IPS DF 6.9 (cell line): ENCODE data around the gene SLC26A9.

Source experiments
- DNase-seq: peaks from one replicate; pipeline ENCODE4 v3.0.0-alpha.2; 2013; ENCODE audit warnings: low read depth, low spot score
- H3K27ac ChIP-seq: one replicate; pipeline ENCODE4 v1.5.1; 2013; ENCODE audit warnings: low read length, control low read depth
- H3K27me3 ChIP-seq: 2 replicates; pipeline ENCODE4 v1.6.1; 2013; ENCODE audit warnings: mild to moderate bottlenecking, low read length; ENCODE audit not compliant: control insufficient read depth, insufficient read depth
- H3K36me3 ChIP-seq: 2 replicates; pipeline ENCODE4 v1.6.1; 2013; ENCODE audit warnings: low read length; ENCODE audit not compliant: control insufficient read depth, insufficient read depth
- H3K4me1 ChIP-seq: 2 replicates; pipeline ENCODE4 v1.6.1; 2013; ENCODE audit warnings: low read length; ENCODE audit not compliant: control insufficient read depth, insufficient read depth
- H3K4me3 ChIP-seq: 2 replicates; pipeline ENCODE4 v1.5.1; 2013; ENCODE audit warnings: mild to moderate bottlenecking, low read length
- H3K9me3 ChIP-seq: 2 replicates; pipeline ENCODE4 v1.6.1; 2013; ENCODE audit warnings: low read length, inconsistent platforms; ENCODE audit not compliant: control insufficient read depth, insufficient read depth
- WGBS: extraction: QIAGEN DNeasy Blood & Tissue Kit; methylation state at CpG from one replicate; pipeline ENCODE4 v1.1.7; 2013; ENCODE audit warnings: mixed read lengths, missing lambda C conversion rate; ENCODE audit not compliant: insufficient read length, insufficient coverage; 5-methylcytosine and 5-hydroxymethylcytosine counted together

The SLC26A9 gene, protein sequence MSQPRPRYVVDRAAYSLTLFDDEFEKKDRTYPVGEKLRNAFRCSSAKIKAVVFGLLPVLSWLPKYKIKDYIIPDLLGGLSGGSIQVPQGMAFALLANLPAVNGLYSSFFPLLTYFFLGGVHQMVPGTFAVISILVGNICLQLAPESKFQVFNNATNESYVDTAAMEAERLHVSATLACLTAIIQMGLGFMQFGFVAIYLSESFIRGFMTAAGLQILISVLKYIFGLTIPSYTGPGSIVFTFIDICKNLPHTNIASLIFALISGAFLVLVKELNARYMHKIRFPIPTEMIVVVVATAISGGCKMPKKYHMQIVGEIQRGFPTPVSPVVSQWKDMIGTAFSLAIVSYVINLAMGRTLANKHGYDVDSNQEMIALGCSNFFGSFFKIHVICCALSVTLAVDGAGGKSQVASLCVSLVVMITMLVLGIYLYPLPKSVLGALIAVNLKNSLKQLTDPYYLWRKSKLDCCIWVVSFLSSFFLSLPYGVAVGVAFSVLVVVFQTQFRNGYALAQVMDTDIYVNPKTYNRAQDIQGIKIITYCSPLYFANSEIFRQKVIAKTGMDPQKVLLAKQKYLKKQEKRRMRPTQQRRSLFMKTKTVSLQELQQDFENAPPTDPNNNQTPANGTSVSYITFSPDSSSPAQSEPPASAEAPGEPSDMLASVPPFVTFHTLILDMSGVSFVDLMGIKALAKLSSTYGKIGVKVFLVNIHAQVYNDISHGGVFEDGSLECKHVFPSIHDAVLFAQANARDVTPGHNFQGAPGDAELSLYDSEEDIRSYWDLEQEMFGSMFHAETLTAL

DNA sequence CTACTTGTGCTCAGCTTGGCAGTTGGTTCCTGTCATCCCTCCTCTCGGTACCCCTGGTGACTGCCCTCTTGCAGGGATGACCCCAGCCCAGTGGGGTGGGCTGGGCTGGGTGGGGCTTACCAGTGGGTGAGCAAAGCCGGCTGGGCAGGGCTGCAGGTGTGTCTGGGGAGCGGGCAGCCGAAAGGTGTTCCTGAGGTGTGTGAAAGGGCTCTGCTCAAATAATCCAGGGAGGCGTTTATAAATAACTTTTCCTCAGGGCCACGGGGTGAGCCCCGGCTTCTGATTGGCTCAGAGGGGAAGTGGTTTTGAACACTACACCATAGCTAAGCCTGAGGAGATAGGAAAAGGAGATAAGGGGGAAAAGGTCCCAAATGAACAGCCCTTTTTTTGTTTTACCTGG lies at the start of gene SLC26A9:
Gene SLC26A9, minus strand, starts transcription at position 212 of the 400 bp plus-strand sequence. CDS start 7,636 bp downstream, outside the sequence.
- Histone ChIP-seq H3K9me3 (no peaks in the 10 kb centered on the region), H3K36me3 (no peaks in the 10 kb centered on the region), H3K4me1 (peaks cover 10% of the 10 kb centered on the region), H3K27me3 (no peaks in the 10 kb centered on the region), H3K4me3 (no peak within 1 kb of the TSS), H3K27ac (no peak within 1 kb of the TSS)
- WGBS: no CpG with 5 or more reads among the region's 7 CpGs
- no peak for DNase-seq

GRCh38 chr1:205992218-205992882 lies 49.1 kb upstream of the SLC26A9 start:
- WGBS: no CpG with 5 or more reads among the region's 14 CpGs
- Histone ChIP-seq H3K9me3 (no peaks in the 10 kb centered on the region), H3K27me3 (peaks cover 3% of the 10 kb centered on the region; the same call in 1 of the 2 replicates), H3K36me3 (no peaks in the 10 kb centered on the region), H3K4me1 (peaks cover 2% of the 10 kb centered on the region; the same call in 1 of the 2 replicates), H3K27ac (no peak overlapping the region), H3K4me3 (no peak overlapping the region)
- no peak for DNase-seq

DNA sequence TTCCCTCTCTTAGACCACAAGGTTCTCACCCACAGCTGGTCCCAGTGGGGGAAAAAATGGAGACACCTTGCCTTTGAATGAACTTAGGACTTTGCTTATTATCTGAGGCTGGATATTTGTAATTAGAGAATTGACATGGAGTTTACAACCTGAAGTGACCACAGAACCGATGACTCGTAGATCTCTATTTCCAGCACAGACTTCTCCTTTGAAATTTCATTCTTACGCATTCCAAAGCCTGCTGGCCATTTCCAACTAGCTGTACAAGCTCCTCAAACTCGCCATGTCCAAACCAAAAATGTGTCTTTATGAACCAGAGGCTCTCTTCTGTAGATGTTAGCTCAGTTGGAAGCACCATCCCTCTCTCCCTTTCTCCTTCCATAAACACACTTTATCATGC lies 48.0 kb upstream of the SLC26A9 start:
- Histone ChIP-seq H3K27ac (no peak overlapping the region), H3K4me3 (no peak overlapping the region), H3K36me3 (no peaks in the 10 kb centered on the region), H3K9me3 (no peaks in the 10 kb centered on the region), H3K27me3 (no peaks in the 10 kb centered on the region), H3K4me1 (peaks cover under 1% of the 10 kb centered on the region; the same call in 1 of the 2 replicates)
- no peak for DNase-seq
- no CpG with 5 or more reads among the region's 4 CpGs for WGBS

- H3K27ac ChIP-seq: no peak overlapping the region
- no peaks in the 10 kb centered on the region for H3K36me3 ChIP-seq
- no CpG with 5 or more reads among the region's 2 CpGs for WGBS
- H3K9me3 ChIP-seq: no peaks in the 10 kb centered on the region
- no peak for DNase-seq
- H3K4me1 ChIP-seq: no peaks in the 10 kb centered on the region
- no peaks in the 10 kb centered on the region for H3K27me3 ChIP-seq
- H3K4me3 ChIP-seq: no peak overlapping the region
Measured at GRCh38 chr1:205990226-205990625, 47.0 kb upstream of the SLC26A9 start.

GRCh38 chr1:205989786-205990185 lies 46.5 kb upstream of the SLC26A9 start:
- Histone ChIP-seq H3K27me3 (no peaks in the 10 kb centered on the region), H3K4me1 (no peaks in the 10 kb centered on the region), H3K4me3 (no peak overlapping the region), H3K9me3 (no peaks in the 10 kb centered on the region), H3K36me3 (no peaks in the 10 kb centered on the region), H3K27ac (no peak overlapping the region)
- no peak for DNase-seq
- no CpG with 5 or more reads among the region's 5 CpGs for WGBS

- WGBS: no CpG with 5 or more reads among the region's 12 CpGs
- Histone ChIP-seq H3K27me3 (no peaks in the 10 kb centered on the region), H3K4me1 (no peaks in the 10 kb centered on the region), H3K4me3 (no peak overlapping the region), H3K36me3 (no peaks in the 10 kb centered on the region), H3K27ac (no peak overlapping the region), H3K9me3 (no peaks in the 10 kb centered on the region)
- no peak for DNase-seq
Measured at GRCh38 chr1:205988585-205988995, 45.3 kb upstream of the SLC26A9 start.

DNA sequence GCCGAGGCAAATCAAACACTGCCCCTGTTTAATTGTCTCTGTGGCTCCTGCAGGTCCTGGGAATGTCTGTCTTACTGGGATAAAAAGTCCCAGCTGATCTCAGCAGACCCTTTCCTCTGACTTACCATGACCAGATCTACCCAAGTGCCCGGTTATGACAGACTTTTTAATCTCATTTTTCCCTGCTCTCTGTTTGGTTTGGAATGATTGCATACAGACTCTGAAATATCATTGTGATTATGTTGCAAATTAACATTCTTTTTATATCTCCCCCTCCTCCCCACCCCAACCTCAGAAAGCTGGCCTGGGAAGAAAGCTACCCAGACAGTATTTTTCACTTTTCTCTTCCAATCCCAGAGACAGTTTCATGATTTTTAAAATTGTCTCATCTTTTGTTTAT lies 43.6 kb upstream of the SLC26A9 start:
- DNase-seq: no peak
- no peaks in the 10 kb centered on the region for H3K36me3 ChIP-seq
- H3K4me1 ChIP-seq: no peaks in the 10 kb centered on the region
- H3K9me3 ChIP-seq: no peaks in the 10 kb centered on the region
- WGBS: no CpG with 5 or more reads among the region's 2 CpGs
- no peak overlapping the region for H3K4me3 ChIP-seq
- no peak overlapping the region for H3K27ac ChIP-seq
- H3K27me3 ChIP-seq: no peaks in the 10 kb centered on the region

DNA sequence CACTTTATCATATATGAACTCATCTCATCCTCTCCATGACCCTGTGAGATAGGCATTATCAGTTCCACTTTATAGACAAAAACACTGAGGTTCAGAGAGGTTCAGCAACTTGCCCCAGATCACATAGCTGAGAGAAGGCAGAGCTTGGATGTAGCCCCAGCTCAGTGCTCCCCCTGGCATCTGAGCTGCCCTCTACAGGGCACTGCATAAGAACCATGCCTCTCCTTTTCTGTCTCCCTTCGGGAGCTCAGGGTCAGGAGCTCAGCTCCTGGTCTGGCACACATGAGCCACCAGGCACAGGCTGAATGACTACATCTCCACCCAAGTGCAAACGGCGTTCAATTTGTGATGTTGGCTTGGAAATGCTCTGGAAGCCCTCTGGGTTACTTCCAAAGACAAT lies 43.0 kb upstream of the SLC26A9 start:
- no peak for DNase-seq
- WGBS: no CpG with 5 or more reads among the region's 3 CpGs
- H3K36me3 ChIP-seq: no peaks in the 10 kb centered on the region
- no peak overlapping the region for H3K4me3 ChIP-seq
- H3K4me1 ChIP-seq: no peaks in the 10 kb centered on the region
- no peak overlapping the region for H3K27ac ChIP-seq
- no peaks in the 10 kb centered on the region for H3K27me3 ChIP-seq
- H3K9me3 ChIP-seq: no peaks in the 10 kb centered on the region

GRCh38 chr1:205985330-205986005 lies 42.2 kb upstream of the SLC26A9 start:
- no CpG with 5 or more reads among the region's 9 CpGs for WGBS
- no peaks in the 10 kb centered on the region for H3K4me1 ChIP-seq

More at GRCh38 chr1:205985330-205986005, 42.2 kb upstream of the SLC26A9 start:
- Histone ChIP-seq H3K36me3 (no peaks in the 10 kb centered on the region), H3K9me3 (no peaks in the 10 kb centered on the region), H3K4me3 (no peak overlapping the region), H3K27me3 (no peaks in the 10 kb centered on the region), H3K27ac (no peak overlapping the region)
- no peak for DNase-seq
